Stimulated activated CD4-positive, alpha-beta T cell treated with anti-CD3 and anti-CD28 coated beads, TNF-alpha, amount 100 ng/mL, for 4 hours (primary cell): Measurements from ENCODE around the gene SNRPD3.
A peak's percentile ranks its signal among the peaks of the same experiment; 100 is the strongest.
"Not testable (repeated sequence)": the region's sequence is repeated elsewhere in the genome, so short reads cannot be mapped to it uniquely, and the experiment has no call there.

ENCODE experiments used
- DNase-seq, 3 experiments: peaks; one replicate each; pipeline ENCODE4 v3.0.0-alpha.2; 2020; ENCODE audit warnings: low read depth in 3 of 3

Gene SNRPD3

DNA sequence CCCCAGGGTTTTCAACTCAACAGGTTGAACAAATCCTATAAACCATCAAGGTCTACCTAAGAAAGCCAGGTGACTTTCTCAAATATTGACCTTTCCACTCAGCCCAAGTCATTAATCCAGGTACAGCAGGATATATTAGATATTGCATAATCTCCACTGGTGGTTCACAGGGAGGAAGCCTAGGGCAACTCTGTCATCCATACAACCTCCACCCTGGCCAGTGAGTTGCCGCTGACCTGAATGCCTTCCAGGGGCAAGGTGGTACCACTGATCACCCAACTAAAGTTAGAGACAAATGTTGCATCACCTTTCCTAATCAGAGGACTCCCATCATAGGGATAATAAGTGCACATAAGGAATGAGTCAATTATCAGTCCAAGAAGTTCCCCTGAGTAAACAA is 23.7 kb upstream of the SNRPD3 start:
- DNase-seq, result no peak

DNA sequence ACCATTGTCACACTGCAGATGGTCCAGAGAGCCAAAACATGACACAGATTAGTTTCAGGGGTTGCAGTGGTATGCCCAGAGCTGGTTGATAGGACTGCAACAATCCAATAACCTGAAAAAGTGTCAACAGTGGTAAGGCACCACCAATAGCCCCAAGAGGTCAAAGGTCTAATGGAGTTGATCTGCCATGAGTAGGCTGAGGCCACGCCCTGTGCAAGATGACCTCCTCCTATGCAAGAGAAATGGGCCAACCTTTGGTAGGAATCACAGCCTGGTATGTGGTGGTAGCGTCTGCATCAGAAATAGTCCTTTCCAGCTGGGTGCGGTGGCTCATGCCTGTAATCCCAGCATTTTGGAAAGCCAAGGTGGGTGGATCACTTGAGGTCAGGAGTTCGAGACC is 20.5 kb upstream of the SNRPD3 start:
- DNase-seq, result no peak

DNA sequence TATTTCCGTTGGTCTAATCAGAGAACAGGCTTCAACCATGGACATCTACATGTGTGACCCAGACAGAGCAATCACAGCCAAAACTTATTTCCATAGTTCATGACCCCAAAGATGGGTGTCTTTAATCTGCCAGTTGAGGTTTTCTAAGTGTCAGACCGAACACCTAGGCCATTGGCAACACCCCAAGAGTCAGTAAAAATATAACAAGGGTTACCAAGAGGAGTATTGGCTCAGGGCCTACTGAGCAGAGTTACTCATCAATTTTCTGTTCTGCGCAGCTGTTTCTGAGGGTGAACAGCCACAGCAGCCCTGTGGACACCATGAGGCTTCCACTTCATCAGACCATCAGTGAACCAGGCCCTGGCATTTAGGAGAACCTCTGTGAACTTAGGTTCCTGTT is 19.7 kb upstream of the SNRPD3 start:
- DNase-seq, result no peak

DNA sequence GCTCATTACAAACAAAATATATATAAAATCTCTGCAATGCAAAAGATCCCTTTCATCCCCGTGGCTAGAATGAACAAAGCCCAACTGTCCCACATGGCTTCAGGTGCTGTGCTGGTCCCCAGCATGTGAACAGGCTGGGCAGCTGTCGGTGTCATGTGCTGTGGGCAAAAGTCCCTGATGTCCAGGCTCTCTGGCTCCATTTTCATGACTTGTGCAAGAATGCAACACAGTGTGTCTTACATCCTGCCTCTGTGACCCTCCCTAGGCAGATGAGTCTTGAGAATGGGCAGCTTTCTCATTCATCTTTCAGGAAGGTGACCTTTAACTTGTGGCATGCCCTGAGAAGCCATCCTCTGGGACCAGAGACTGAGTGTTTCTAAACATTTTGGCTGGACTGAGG is 15.3 kb upstream of the SNRPD3 start:
- DNase-seq, result no peak

DNA sequence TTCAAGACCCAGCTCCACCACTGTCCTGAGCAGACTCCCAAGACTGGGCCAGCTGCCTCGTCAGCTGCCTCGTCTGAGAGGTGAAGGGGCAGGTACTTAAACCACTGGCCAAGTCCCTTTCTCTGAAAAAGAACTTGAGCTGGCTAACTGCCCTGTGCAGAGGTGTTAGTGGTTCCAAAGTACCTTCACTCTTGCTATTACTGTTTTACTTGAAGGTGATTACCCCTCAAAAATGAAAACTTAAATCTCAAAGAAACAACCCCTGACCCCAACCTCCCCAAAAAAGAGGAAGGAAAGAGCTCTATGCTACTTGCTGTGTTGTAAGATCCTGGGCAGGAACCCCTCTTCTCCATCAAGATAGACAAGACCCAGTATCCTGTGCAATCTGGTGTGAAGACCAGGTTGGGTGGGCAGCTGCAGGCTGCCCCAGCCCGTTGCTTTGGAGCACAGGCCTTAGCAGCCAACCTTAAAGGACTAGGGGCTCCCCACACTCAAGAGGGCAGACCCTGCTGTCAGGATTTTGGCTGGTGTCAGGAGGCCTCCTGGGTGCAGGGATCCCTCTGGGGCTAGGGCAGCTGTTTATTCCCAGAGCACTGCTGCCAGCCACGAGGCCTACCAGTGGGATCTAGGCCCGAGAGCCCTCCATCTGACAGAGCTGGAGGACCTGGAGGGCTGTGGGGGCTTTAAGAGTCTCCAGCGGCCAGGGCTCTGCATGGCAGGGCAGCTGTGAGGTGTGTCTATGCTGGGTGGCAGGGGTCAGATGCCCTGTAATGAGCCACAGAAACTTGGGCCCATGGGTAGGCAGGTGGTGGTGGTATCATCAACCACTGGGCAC is 13.9 kb upstream of the SNRPD3 start:
- DNase-seq, result no peak

DNA sequence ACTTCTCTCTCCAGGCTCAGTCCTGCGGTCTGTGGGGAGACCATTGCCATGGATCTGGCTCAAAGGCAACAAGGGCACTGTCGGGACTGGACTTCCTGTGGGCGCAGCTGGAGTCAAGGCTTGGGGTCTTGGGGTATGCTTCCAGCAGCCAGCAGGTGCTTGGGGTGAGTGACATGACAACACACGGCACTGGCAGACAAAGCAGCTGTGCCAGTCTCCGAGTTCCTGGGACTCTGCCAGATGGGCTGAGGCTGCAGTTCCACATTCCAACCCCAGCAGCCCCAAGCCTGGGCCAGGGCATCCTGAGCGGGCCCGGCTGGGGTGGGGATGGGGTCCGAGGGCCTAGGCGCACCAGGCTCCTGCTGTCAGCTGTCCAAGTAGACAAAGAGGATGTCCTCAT is 13.2 kb upstream of the SNRPD3 start:
- DNase-seq, result no peak

DNA sequence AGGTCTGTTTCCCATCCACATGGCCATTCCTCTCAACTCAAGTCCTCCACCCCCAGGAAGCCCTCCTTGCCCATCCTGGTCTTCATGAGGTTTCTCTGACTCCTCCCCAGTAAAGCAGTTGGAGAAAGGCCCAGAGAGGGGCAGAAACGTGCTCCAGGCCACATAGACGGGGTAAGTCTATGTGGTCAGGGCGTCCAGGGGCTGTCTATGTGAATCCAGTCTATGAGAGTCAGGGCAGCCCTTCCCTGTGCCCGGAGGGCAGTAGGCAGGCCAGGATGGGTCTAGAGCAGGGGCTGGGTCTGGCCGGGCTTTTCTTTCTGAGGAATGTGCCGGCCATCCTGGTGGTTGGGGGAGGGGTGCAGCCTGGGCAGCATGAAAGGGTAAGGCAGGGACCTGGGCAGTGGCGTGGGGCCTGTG is 12.6 kb upstream of the SNRPD3 start:
- no peak for DNase-seq

DNA sequence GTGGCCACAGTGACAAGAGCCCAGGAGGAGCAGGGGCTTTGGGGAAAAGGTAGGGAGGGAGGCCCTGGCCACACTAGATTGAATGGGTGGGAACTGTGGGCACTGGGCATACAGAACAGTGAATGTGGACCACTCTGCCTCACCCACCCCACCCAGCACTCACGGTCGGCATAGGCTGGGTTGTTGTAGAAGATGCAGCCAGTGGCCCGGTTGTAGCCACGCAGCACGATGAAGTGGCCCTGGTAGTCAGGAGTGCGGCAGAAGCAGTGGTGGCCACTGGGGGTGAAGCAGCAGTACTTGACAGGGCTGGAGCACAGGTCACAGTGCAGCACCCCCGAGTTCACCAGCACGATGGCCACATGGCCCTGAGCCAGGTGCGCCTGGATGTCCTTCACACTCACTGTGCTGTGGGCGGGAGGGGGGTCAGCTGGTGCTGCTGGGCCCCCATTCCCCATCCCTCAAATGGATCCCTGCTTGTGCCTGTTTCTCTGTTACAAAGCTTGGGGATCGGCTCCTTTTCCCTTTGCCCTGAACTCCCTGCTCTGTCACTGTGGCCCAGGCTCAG is 12.0 kb upstream of the SNRPD3 start:
- DNase-seq, result no peak

DNA sequence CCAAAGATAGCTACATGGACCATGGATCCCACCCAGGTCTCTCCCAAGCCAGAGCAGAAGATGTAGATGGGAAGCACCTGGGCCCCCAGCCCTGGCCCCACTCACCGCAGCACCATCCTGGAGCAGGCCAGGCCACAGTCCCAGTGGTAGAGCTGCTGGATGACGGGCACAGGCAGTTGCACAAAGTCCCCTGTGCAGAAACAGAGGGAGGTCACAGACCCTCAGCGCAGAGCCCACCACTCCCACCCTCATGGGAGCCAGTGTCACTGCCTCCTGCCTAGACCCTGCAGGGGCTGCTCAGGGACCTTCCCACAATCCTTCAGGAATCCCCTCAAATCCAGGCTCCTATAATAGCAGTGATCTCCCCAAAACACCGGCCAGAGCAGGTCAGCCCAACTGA is 7.0 kb upstream of the SNRPD3 start:
- no peak for DNase-seq

DNA sequence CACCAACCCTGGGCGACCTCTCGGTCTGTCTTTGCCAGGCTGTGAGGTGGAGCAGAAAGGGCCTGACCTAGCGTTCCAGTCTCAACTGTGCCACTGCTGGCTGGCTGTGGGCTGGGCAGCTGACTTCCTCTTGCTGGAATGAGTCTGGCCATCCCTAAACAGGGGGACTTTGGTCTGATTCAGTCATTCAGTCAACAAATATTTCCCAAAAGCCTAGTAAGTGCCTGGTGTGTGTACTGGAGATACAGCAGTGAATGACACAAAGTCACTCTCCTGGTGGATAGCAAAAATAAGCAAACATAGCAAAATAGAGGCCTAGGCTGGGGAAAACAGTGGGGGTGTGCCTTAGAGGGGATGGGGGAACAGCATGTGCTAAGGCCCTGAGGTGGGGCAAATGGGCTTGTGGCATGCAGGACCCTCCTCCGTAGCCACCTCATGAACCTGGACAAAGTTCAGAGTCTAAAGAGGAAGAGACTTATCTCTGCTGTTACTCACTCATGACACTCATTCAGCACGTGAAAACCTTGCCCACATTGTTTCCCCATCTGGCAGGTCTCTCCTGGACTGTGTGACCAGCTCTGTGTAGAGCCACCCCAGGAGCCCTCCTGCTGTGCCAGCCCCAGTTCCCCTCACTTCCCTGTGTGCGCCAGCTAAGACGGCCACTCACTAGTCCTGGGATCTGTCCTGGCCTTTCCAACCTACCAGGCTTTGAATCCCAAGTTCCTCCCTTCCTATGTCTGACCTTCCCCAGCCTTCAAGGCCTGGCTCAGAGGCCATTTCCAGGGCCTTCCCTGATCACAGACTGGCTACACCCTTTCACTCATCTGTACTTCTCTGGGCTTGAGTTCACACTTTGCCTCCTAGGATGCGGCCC is 5.5 kb upstream of the SNRPD3 start:
- no peak for DNase-seq

DNA sequence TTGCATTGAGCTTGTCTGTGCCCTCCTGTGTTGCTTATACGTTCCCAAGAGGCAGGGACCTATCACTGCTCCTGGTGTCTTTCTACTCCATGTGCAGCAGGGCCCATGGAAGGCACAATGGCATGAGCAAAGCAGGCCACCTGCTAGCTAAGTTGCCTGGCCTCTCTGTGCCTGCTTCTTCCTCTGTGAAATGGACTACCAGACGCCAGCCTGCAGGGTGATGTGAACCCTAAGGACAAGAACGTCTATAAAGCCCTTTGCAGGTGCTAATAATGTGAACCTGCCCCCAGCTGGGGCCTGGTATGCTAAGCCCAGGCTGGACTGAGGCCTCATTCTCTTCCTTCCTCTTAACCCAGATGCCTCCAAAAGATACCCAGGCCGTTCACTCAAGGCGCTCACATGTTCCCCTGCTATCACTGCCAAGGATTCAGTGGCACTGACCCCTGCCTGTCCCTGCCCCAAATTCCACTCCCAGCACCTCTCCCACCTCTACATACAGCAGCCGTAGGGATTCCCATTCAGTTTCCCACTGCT is 4.8 kb upstream of the SNRPD3 start:
- no peak for DNase-seq

DNA sequence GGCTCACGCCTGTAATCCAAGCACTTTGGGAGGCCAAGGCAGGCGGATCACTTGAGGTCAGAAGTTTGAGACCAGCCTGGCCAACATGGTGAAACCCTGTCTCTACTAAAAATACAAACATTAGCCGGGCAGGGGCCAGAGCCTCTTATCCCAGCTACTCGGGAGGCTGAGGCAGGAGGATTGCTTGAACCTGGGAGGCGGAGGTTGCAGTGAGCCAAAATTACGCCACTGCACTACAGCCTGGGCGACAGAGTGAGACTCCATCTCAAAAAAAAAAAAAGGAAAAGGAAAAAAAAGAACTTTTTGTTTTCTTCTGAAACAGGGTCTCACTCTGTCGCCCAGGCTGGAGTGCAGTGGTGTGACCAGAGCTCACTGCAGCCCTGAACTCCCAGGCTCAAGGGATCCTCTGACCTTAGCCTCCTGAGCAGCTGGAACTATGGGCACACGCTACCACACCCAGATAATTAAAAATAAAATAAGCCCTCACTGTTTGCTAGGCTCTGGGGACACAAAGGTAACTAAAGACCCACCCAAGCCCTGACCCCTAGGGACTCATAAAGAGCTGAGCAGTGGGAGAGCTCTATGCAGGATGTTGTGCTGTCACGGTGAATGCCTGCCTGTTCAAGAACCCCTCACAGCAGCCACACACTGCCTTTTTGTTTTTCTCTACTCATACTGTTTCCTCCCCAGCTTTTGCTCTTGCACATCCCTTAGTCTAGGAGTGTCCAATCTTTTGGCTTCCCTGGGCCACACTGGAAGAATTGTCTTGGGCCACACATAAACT is 3.1 kb upstream of the SNRPD3 start:
- DNase-seq, result not testable (repeated sequence)

DNA sequence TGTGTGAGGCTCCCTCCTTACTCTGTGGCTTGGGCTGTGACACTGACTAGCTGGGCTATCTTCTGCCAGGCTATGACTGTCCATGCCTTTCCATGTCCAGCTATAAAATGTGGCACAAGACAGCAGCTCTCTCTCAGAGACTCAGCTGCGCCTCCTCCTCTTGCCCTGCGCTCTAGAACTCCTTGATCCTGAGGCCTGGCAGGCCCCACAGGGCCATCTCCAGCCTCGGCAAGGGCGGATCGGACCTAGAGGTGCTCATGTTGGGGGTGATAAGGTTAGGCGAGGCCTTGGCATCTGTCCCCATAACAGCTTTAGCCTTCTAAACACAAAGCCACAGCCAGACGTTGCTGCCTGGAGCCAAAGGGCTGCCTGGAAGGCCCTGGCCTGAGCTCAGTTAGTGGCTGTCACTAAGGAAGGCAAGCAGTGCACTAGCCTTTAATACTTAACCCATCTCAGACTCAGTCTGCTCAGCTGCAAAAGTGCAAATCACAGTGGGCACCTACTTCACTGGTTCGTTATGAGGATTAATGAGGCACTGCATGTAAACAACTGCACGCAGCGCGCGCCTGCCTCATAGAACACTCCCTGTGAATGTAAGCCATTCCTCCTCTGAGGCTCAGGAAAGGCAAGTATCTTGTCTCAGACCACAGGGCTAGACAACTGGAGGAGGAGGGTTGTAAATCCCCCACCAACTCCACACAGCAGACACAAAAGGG is 2.0 kb upstream of the SNRPD3 start:
- no peak for DNase-seq

DNA sequence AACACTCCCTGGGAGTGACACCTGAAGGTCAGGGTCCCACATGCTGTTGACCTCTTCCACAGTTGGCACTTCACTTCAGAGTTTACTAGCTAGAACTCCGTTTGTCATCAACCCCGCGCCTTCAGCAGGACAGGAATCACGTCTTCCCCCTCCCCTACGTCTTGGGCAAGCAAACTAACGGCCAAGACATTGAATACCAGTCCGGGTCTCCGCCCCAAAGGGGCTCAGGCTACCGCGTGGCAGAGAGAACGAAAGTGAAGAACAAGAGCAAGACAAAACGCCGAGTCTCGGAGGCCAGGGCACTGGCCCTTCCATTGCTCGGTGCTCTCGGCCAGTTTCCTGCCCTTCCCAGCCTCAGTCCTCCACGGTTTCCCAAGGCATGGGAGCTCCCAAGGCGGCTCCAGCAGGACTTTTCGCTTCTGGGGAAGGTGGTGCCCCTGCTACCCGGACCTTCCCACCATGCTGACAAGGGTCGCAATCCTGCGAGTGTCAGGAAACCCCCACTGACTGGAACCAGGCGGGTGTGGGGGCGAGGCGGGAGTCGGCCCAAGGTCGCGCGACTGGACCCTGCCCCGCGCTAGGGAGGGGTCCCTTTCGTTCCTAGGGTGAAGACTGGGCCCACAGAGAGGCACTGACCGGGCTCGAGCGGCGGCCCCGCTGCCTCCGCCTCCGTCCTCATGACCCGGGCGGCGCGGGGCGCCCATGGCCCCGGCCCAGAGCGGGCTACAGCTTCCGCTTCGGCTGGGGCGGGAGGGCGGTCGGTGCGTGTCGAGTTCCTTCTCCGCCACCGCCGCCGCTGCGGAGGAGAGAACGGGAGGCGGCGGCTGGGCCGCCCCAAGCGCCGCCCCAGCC is 1.3 kb upstream of the SNRPD3 start, which contains the start of gene GUCD1:
Gene GUCD1, minus strand, starts transcription at position 826 of the 852 bp plus-strand sequence. Its CDS starts 147 bp downstream, at position 679.
- peak; percentile 7 to 26 (median 8) for DNase-seq

DNA sequence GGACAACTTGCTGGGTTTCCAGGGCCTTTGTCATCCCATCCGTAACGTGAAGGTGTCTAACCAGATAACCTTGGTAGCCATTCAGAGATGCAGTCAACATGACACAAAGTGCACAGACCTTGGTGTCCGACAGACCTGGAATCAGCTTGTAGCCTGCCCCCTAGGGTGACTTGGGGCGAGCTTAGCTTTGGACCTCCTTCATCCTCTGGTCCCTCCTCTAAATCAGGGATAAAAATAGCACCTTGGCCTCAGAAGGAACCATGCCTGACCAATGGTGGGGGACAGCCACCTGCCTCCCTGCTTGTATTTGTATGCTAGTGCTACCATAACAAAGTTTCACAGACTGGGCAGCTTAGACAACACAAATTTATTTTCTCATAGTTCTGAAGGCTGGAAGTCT is 3.7 kb downstream of the SNRPD3 start:
- no peak for DNase-seq

DNA sequence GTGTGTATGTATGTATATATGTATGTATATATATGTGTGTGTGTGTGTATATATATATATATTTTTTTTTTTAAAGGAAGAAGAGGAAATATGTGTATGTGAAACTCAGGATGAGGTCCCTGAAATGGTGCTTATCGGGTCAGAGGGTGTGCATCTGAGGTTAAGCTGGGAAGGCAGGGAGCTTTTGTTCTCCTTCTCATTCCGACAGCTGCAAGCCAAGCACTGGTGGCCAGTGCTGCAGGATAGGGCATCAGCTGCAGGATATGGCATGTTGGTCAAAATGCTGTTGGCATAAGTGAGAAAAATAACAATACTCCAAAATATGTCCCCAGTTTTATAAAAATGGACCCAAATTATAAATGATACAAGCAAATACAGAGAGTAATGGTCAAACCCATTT is 7.4 kb downstream of the SNRPD3 start:
- DNase-seq, result no peak

DNA sequence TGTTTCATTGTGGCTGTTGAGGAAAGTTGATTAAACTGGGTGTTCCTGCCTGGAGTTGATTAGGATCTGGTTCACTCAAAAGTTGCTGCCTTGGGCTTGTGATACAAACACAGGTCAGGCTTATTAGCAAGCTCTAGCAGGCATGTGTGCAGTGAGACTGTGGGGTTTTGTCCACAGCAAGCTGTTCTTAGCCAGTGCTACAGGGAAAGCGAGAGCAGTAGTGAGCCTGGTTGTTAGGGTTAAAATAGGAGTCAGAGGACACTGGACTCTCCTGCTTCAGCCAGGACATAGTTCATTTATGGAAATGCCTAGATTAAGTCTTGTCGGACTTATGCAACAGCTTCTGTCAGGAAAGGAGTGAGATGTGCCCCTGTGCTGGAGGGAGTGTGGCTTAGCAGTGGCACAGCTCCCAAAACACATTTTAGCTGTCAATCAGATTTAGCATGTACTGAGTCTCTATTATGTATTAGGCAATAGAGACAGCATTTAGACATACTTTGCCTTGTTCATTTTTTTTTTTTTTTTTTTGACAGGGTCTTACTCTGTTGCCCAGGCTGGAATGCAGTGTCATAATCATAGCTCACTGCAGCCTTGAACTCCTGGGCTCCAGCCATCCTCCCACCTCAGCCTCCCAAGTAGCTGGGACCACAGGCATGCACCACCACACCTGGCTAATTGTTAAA is 8.7 kb downstream of the SNRPD3 start:
- DNase-seq, result no peak

DNA sequence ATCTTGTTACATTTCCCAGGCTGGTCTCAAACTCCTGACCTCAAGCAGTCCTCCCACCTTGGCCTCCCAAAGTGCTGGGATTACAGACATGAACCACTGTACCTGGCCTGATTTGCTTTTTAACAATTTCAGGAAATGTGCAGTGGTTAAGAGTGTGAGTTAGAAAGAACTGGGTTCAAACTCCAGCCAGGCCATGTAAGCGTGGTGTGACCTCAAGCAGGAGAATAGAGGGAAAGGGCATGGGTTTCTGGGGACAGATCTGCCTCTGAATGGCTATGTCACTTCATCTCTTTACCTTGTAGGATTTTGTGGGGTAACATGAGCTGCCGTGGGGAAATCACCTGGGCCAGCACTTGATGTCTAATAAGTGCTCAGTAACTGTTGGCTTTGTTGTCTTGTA is 9.3 kb downstream of the SNRPD3 start:
- no peak for DNase-seq

DNA sequence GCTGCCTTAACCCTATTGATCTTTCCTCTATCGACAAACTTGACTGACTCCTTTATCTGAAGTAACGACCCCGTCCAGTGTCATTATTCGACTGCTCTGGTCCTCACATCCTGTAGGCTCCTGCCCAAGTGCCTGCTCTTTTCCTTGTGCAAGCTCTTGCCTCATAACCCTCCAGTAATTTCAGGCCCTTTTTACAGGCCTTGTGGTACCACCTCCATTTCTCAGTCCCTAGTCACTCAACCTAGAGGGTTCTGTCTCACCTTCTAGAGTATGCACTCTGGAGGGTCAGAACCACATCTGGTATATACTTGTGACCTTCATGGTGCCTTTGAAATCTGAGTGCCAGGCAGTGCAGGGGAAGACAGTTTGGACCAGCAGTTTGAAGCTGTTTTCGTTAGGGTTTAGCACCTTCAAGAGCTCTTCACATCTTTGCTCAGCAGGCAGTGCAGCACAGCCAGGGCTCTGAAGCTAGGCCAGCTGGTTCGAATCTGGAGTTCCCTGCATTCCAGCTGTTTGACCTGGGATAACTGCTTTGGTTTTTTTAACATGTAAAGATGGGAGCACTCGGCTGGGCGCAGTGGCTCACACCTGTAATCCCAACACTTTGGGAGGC is 11.2 kb downstream of the SNRPD3 start:
- no peak for DNase-seq
